ENCODE results near the gene PROX1.

Gene PROX1

GRCh38 chr1:213973129-213973528 is 14.6 kb upstream of the PROX1 start:
- Histone ChIP-seq H3K27ac (no peak overlapping the region), H2AFZ (ENCODE audit: low read depth) (no peak overlapping the region), H3K4me2 (no peak overlapping the region), H3K9ac (no peak overlapping the region), H3K79me2 (ENCODE audit: insufficient read depth, low read depth) (no peaks in the 10 kb centered on the region), H4K20me1 (ENCODE audit: insufficient read depth) (no peaks in the 10 kb centered on the region), H3K4me3 (IDR thresholded peaks at IDR 0.05; ENCODE audit: insufficient read depth, low read depth, low read length) (no peak overlapping the region), H3K4me1 (ENCODE audit: low read depth, poor library complexity, severe bottlenecking) (no peaks in the 10 kb centered on the region), H3K36me3 (ENCODE audit: insufficient read depth) (no peaks in the 10 kb centered on the region; the same call in 1 of the 2 replicates), H3K27me3 (ENCODE audit: insufficient read depth, low read depth) (no peaks in the 10 kb centered on the region)
- TF ChIP-seq CTCF (conservative IDR thresholded peaks at IDR 0.05; ENCODE audit: low read depth, low read length), result no peak

- H4K20me1 ChIP-seq (ENCODE audit: insufficient read depth), result no peaks in the 10 kb centered on the region
- TF ChIP-seq CTCF (conservative IDR thresholded peaks at IDR 0.05; ENCODE audit: low read depth, low read length), result no peak
- no peak overlapping the region for H3K4me3 ChIP-seq (IDR thresholded peaks at IDR 0.05; ENCODE audit: insufficient read depth, low read depth, low read length)
- H3K79me2 ChIP-seq (ENCODE audit: insufficient read depth, low read depth), result no peaks in the 10 kb centered on the region
- H3K9ac ChIP-seq, result no peak overlapping the region
- no peak overlapping the region for H3K27ac ChIP-seq
- H3K4me2 ChIP-seq, result no peak overlapping the region
- no peaks in the 10 kb centered on the region; the same call in 1 of the 2 replicates for H3K36me3 ChIP-seq (ENCODE audit: insufficient read depth)
- H3K27me3 ChIP-seq (ENCODE audit: insufficient read depth, low read depth), result no peaks in the 10 kb centered on the region
- no peaks in the 10 kb centered on the region for H3K4me1 ChIP-seq (ENCODE audit: low read depth, poor library complexity, severe bottlenecking)
- H2AFZ ChIP-seq (ENCODE audit: low read depth), result no peak overlapping the region
These were observed 10.9 kb upstream of the PROX1 start for GRCh38 chr1:213976665-213977485.

GRCh38 chr1:213977486-213977842 is 10.3 kb upstream of the PROX1 start:
- H3K36me3 ChIP-seq (ENCODE audit: insufficient read depth), result no peaks in the 10 kb centered on the region; the same call in 1 of the 2 replicates
- no peak overlapping the region for H3K4me2 ChIP-seq
- H3K27ac ChIP-seq, result no peak overlapping the region
- H2AFZ ChIP-seq (ENCODE audit: low read depth), result no peak overlapping the region
- no peaks in the 10 kb centered on the region for H3K79me2 ChIP-seq (ENCODE audit: insufficient read depth, low read depth)
- H3K4me1 ChIP-seq (ENCODE audit: low read depth, poor library complexity, severe bottlenecking), result no peaks in the 10 kb centered on the region
- no peak overlapping the region for H3K9ac ChIP-seq
- H3K27me3 ChIP-seq (ENCODE audit: insufficient read depth, low read depth), result no peaks in the 10 kb centered on the region
- no peak overlapping the region for H3K4me3 ChIP-seq (IDR thresholded peaks at IDR 0.05; ENCODE audit: insufficient read depth, low read depth, low read length)
- TF ChIP-seq CTCF (conservative IDR thresholded peaks at IDR 0.05; ENCODE audit: low read depth, low read length), result no peak
- H4K20me1 ChIP-seq (ENCODE audit: insufficient read depth), result no peaks in the 10 kb centered on the region

- Histone ChIP-seq H3K36me3 (ENCODE audit: insufficient read depth) (no peaks in the 10 kb centered on the region; the same call in 1 of the 2 replicates), H3K4me1 (ENCODE audit: low read depth, poor library complexity, severe bottlenecking) (no peaks in the 10 kb centered on the region), H2AFZ (ENCODE audit: low read depth) (no peak overlapping the region), H3K79me2 (ENCODE audit: insufficient read depth, low read depth) (no peaks in the 10 kb centered on the region), H3K9ac (no peak overlapping the region), H3K27ac (no peak overlapping the region), H4K20me1 (ENCODE audit: insufficient read depth) (no peaks in the 10 kb centered on the region), H3K4me3 (IDR thresholded peaks at IDR 0.05; ENCODE audit: insufficient read depth, low read depth, low read length) (no peak overlapping the region), H3K4me2 (no peak overlapping the region), H3K27me3 (ENCODE audit: insufficient read depth, low read depth) (no peaks in the 10 kb centered on the region)
- no peak for TF ChIP-seq CTCF (conservative IDR thresholded peaks at IDR 0.05; ENCODE audit: low read depth, low read length)
These were observed 9.9 kb upstream of the PROX1 start for GRCh38 chr1:213977909-213978308.
